GM13977 (cell line): Measurements from ENCODE around the gene PSMD4.

Source experiments
- DNase-seq: peaks from one replicate; pipeline ENCODE4 v3.0.0; 2012; ENCODE audit warnings: low spot score
- CTCF ChIP-seq: IDR thresholded peaks from 2 replicates; pipeline ENCODE4 v1.5.1; 2012; ENCODE audit warnings: mild to moderate bottlenecking, control low read depth; ENCODE audit not compliant: insufficient read depth; ENCODE audit errors: extremely low read depth, missing control alignments
- in situ Hi-C: fragments of 300-500 bp; cut with MboI; formaldehyde crosslinking; loops from one replicate; pipeline ENCODE4 v1.12.0; 2022; ENCODE audit warnings: low sequenced_read_pairs, low pct_unique_long_range_greater_than_20kb, mixed read lengths, inconsistent platforms; ENCODE audit not compliant: unreplicated experiment

PSMD4 gene

GRCh38 chr1:151246786-151247185 is 7.7 kb upstream of the PSMD4 start:
- in situ Hi-C loops: no loop called here
- no peak for DNase-seq
- no peak for TF ChIP-seq CTCF

- TF ChIP-seq CTCF: peak; percentile 80
- DNase-seq: peak; percentile 81
- in situ Hi-C loops: no loop called here
Observed at GRCh38 chr1:151251656-151252470, 2.7 kb upstream of the PSMD4 start.

- peak; percentile 39 for DNase-seq
- TF ChIP-seq CTCF: no peak
- in situ Hi-C loops: no loop called here
Observed at GRCh38 chr1:151255381-151255780, 847 bp downstream of the PSMD4 start.

GRCh38 chr1:151259351-151259750 is 4.8 kb downstream of the PSMD4 start:
- DNase-seq: no peak
- in situ Hi-C loops: no loop called here
- TF ChIP-seq CTCF: no peak

- TF ChIP-seq CTCF: no peak
- in situ Hi-C loops: no loop called here
- no peak for DNase-seq
Observed at GRCh38 chr1:151265446-151266236, 11.1 kb downstream of the PSMD4 start.

GRCh38 chr1:151266315-151266714 is 11.8 kb downstream of the PSMD4 start:
- TF ChIP-seq CTCF: no peak
- in situ Hi-C loops: no loop called here
- no peak for DNase-seq
